Measurements from ENCODE around the gene CCDC38.

CCDC38 gene

DNA sequence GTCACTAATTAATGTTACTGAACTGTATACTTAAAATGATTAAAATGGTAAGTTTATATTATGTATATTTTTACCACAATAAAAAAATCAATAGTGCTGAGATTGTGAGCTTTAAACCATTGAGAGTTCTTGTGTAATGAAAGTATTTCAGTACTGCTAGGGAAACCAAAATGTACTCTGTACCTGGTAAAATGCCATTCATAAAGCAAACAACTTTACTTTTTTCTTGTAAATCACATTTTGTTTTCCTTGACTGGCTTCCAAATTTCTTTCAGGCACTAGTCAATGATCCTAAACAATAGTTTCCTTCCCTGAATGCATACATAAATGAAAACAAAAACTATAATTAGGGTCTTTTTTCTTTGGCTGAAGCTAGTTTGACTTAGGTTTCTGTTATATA is 113.0 kb downstream of the CCDC38 start:
- Histone ChIP-seq H3K36me3 (replicated peaks in 1 of 2; ENCODE audit: control insufficient read depth in 2 of 2, insufficient read depth in 2 of 2, low read length in 2 of 2) (no peaks in the 10 kb centered on the region), H3K4ac (ENCODE audit: low read length) (no peak overlapping the region), H3K27ac (replicated peaks; ENCODE audit: low read length) (no peak overlapping the region), H3K14ac (ENCODE audit: low read length) (no peak overlapping the region), H2BK15ac (ENCODE audit: low read length) (no peak overlapping the region), H3K4me1 (ENCODE audit: control insufficient read depth in 2 of 2, insufficient read depth in 1 of 2, low read depth in 1 of 2, low read length in 2 of 2) (peaks cover 7 to 10% of the 10 kb centered on the region in 2 donors), H3K9ac (ENCODE audit: low read depth, low read length, poor library complexity) (no peak overlapping the region), H2AK5ac (ENCODE audit: low read depth, low read length) (no peak overlapping the region), H2AFZ (ENCODE audit: low read length) (no peak overlapping the region), H3K79me1 (ENCODE audit: low read depth, low read length) (no peaks in the 10 kb centered on the region), H3K18ac (ENCODE audit: low read length) (no peak overlapping the region), H3K23ac (ENCODE audit: low read depth, low read length, poor library complexity) (no peak overlapping the region), H4K91ac (ENCODE audit: low read depth, low read length, poor library complexity) (no peak overlapping the region), H2BK5ac (ENCODE audit: low read length) (no peak overlapping the region), H3K4me3 (ENCODE audit: low read length in 2 of 2) (no peak overlapping the region), H3K9me3 (replicated peaks in 1 of 2; ENCODE audit: control insufficient read depth in 2 of 2, insufficient read depth in 1 of 2, low read depth in 1 of 2, low read length in 2 of 2) (no peaks in the 10 kb centered on the region), H2BK12ac (ENCODE audit: low read length) (no peak overlapping the region), H3K4me2 (ENCODE audit: insufficient read depth, low read length, poor library complexity, severe bottlenecking) (no peak overlapping the region), H2BK120ac (ENCODE audit: low read depth, low read length) (no peak overlapping the region), H4K8ac (ENCODE audit: low read depth, low read length) (no peak overlapping the region), H3K27me3 (ENCODE audit: control insufficient read depth in 3 of 3, insufficient read depth in 3 of 3, low read depth in 1 of 3, low read length in 3 of 3) (no peaks in the 10 kb centered on the region)
- no peak for DNase-seq (ENCODE audit: low spot score)

GRCh38 chr12:95820096-95820703 is 122.2 kb downstream of the CCDC38 start:
- Histone ChIP-seq H3K36me3 (replicated peaks in 1 of 2; ENCODE audit: control insufficient read depth in 2 of 2, insufficient read depth in 2 of 2, low read length in 2 of 2) (no peaks in the 10 kb centered on the region), H3K4me3 (ENCODE audit: low read length in 2 of 2) (no peak overlapping the region), H2BK120ac (ENCODE audit: low read depth, low read length) (no peak overlapping the region), H3K14ac (ENCODE audit: low read length) (no peak overlapping the region), H3K23ac (ENCODE audit: low read depth, low read length, poor library complexity) (no peak overlapping the region), H4K91ac (ENCODE audit: low read depth, low read length, poor library complexity) (no peak overlapping the region), H3K9me3 (replicated peaks in 1 of 2; ENCODE audit: control insufficient read depth in 2 of 2, insufficient read depth in 1 of 2, low read depth in 1 of 2, low read length in 2 of 2) (no peaks in the 10 kb centered on the region), H3K4me2 (ENCODE audit: insufficient read depth, low read length, poor library complexity, severe bottlenecking) (no peak overlapping the region), H3K9ac (ENCODE audit: low read depth, low read length, poor library complexity) (no peak overlapping the region), H3K27me3 (ENCODE audit: control insufficient read depth in 3 of 3, insufficient read depth in 3 of 3, low read depth in 1 of 3, low read length in 3 of 3) (peaks cover 0 to 2% (median 0%) of the 10 kb centered on the region in 3 experiments), H2BK15ac (ENCODE audit: low read length) (no peak overlapping the region), H2AK5ac (ENCODE audit: low read depth, low read length) (no peak overlapping the region), H2AFZ (ENCODE audit: low read length) (no peak overlapping the region), H2BK12ac (ENCODE audit: low read length) (no peak overlapping the region), H4K8ac (ENCODE audit: low read depth, low read length) (no peak overlapping the region), H3K18ac (ENCODE audit: low read length) (no peak overlapping the region), H3K27ac (replicated peaks; ENCODE audit: low read length) (no peak overlapping the region), H3K4ac (ENCODE audit: low read length) (no peak overlapping the region), H3K79me1 (ENCODE audit: low read depth, low read length) (no peaks in the 10 kb centered on the region), H3K4me1 (ENCODE audit: control insufficient read depth in 2 of 2, insufficient read depth in 1 of 2, low read depth in 1 of 2, low read length in 2 of 2) (peaks cover 0 to 1% of the 10 kb centered on the region in 2 donors), H2BK5ac (ENCODE audit: low read length) (no peak overlapping the region)
- WGBS, 2 donors (ENCODE audit: extremely low coverage in 2 of 2, insufficient read length in 2 of 2, insufficient replicate concordance in 1 of 2) = no CpG with 5 or more reads among the region's 1 CpG
- no peak for DNase-seq (ENCODE audit: low spot score)

Data from neuronal stem cell (in vitro differentiated cells).